Uterus (tissue), 2 donors: Measurements from ENCODE around the gene SLC27A1.

ENCODE experiments used
- CTCF ChIP-seq, 4 experiments: fragments of 200-600 bp in 2 of 4; fragments of 450-650 bp in 2 of 4; sonication (generic) in 2 of 4; IDR thresholded peaks; one replicate each; pipeline ENCODE4 v1.5.1; 2016 to 2019; ENCODE audit warnings: antibody characterized with exemption in 4 of 4, mild to moderate bottlenecking in 2 of 4, moderate library complexity in 1 of 4
- POLR2A ChIP-seq, 2 donors: fragments of 450-650 bp; IDR thresholded peaks; one replicate each; pipeline ENCODE4 v1.6.1; 2016; ENCODE audit warnings: antibody characterized with exemption in 2 of 2, mild to moderate bottlenecking in 1 of 2, moderate library complexity in 1 of 2

GRCh38 chr19:17504456-17504855 is 34.1 kb downstream of the SLC27A1 start:
- TF ChIP-seq CTCF (IDR thresholded peaks at IDR 0.05): no peak
- TF ChIP-seq POLR2A (IDR thresholded peaks at IDR 0.05): no peak
